Measurements from ENCODE around the gene SRC.

DNA sequence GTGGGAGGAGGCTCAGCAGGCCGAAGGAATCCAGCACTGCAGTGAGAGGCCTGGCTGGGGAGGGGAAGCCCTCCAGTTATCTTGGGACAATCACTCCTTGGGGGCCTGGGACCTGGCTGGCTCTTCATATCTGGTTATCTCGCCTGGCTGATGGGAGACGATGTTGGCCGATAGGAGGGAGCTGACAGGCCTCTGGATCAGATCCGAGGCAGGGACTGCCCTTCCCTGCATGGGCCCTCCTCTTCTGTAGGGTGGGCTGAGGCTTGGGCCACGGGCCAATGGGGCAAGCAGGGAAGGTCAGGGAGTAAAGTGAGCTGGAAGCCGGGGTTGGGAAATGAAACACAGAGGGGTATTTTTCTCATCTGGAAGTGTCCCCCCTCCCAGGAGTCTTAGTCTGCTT lies 31.3 kb upstream of the SRC start:
- TF ChIP-seq, protein P1, sequence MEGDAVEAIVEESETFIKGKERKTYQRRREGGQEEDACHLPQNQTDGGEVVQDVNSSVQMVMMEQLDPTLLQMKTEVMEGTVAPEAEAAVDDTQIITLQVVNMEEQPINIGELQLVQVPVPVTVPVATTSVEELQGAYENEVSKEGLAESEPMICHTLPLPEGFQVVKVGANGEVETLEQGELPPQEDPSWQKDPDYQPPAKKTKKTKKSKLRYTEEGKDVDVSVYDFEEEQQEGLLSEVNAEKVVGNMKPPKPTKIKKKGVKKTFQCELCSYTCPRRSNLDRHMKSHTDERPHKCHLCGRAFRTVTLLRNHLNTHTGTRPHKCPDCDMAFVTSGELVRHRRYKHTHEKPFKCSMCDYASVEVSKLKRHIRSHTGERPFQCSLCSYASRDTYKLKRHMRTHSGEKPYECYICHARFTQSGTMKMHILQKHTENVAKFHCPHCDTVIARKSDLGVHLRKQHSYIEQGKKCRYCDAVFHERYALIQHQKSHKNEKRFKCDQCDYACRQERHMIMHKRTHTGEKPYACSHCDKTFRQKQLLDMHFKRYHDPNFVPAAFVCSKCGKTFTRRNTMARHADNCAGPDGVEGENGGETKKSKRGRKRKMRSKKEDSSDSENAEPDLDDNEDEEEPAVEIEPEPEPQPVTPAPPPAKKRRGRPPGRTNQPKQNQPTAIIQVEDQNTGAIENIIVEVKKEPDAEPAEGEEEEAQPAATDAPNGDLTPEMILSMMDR (IDR thresholded peaks at IDR 0.05 in 4 of 5, conservative IDR thresholded peaks at IDR 0.05 in 1 of 5) = no peak
- TF ChIP-seq POLR2A (IDR thresholded peaks at IDR 0.05) = no peak

Data from gastrocnemius medialis (tissue), 4 donors.